ENCODE results near the gene RBM27. TPM values are rescaled to one million over a fixed set of nuclear protein-coding genes. Genes with fewer than 3 reads are reported as not detected.

RBM27 gene, protein sequence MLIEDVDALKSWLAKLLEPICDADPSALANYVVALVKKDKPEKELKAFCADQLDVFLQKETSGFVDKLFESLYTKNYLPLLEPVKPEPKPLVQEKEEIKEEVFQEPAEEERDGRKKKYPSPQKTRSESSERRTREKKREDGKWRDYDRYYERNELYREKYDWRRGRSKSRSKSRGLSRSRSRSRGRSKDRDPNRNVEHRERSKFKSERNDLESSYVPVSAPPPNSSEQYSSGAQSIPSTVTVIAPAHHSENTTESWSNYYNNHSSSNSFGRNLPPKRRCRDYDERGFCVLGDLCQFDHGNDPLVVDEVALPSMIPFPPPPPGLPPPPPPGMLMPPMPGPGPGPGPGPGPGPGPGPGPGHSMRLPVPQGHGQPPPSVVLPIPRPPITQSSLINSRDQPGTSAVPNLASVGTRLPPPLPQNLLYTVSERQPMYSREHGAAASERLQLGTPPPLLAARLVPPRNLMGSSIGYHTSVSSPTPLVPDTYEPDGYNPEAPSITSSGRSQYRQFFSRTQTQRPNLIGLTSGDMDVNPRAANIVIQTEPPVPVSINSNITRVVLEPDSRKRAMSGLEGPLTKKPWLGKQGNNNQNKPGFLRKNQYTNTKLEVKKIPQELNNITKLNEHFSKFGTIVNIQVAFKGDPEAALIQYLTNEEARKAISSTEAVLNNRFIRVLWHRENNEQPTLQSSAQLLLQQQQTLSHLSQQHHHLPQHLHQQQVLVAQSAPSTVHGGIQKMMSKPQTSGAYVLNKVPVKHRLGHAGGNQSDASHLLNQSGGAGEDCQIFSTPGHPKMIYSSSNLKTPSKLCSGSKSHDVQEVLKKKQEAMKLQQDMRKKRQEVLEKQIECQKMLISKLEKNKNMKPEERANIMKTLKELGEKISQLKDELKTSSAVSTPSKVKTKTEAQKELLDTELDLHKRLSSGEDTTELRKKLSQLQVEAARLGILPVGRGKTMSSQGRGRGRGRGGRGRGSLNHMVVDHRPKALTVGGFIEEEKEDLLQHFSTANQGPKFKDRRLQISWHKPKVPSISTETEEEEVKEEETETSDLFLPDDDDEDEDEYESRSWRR
- total RNA-seq, result 17.3 and 22.9 TPM in 2 replicates

DNA sequence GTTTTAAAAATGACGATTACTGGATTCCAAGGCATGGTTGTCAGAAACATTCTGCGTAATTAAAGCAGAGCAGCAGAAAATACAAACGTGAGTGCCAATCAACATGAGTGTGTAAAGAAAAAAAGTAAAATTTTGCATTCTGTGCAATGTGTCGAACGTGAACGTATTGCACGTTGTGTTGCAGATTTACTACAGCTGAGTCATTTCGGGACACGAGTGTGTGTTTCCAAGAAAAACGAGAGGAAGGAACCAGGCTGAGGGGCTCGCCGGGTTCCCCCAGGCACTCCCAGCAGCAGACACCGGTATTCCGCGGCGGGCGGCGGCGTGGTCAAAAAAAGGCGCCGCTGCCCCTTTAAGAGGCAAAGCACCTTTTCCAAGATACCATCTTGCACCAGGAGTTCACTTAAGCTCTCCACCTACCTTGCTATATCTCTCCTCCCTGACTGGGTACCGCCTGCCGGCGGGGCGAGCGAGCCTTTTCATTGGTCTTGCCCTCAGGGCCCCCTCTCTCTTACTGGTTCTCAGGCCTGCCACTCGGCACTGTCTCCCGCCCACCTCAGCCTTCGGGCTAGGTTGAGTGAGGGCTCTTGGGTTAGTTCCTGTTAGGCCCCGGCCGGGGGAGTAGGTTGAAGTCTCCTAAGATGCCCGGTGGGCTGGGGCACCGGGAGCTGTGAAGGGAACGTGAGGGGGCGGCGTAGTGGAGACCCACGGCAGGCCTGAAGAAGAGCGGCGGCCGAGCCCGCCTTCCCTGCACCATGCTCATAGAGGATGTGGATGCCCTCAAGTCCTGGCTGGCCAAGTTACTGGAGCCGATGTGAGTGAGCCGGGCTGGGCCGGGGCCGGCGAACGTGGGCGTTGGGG, at the start of gene RBM27:
RBM27 (plus strand) TSS at position 595 of the 861 bp plus-strand sequence; CDS start at position 756, 161 bp downstream.

Other genes starting within 250 kb of the RBM27 start
- gene PLAC8L1, start 98.0 kb upstream of the RBM27 start, total RNA-seq, result not detected in 2 replicates
- 77.2 and 109 TPM in 2 replicates for gene LARS1, start 21.0 kb upstream of the RBM27 start, total RNA-seq
- gene POU4F3, start 135.2 kb downstream of the RBM27 start, total RNA-seq, result under 0.01 and 0.09 TPM in 2 replicates
- 17.4 and 25.4 TPM in 2 replicates for gene TCERG1, start 243.7 kb downstream of the RBM27 start, total RNA-seq